ENCODE measurements around the gene SMR3A.

The SMR3A gene

GRCh38 chr4:70360460-70360859, at the start of gene SMR3A:
SMR3A (plus strand) TSS chr4:70360760; CDS start chr4:70362116, 1,356 bp downstream.
- no peak for DNase-seq

GRCh38 chr4:70313736-70314135, 46.8 kb upstream of the SMR3A start:
- DNase-seq: no peak

GRCh38 chr4:70315928-70316327, 44.6 kb upstream of the SMR3A start:
- no peak for DNase-seq

- no peak for DNase-seq
Observed at GRCh38 chr4:70326052-70326451, 34.5 kb upstream of the SMR3A start.

GRCh38 chr4:70334681-70335080, 25.9 kb upstream of the SMR3A start, which contains the start of gene CABS1:
CABS1 (plus strand) TSS chr4:70334981; CDS start chr4:70335040, 59 bp downstream.
- no peak for DNase-seq

- no peak for DNase-seq
Observed at GRCh38 chr4:70336043-70336442, 24.5 kb upstream of the SMR3A start.

- no peak for DNase-seq
Observed at GRCh38 chr4:70337886-70338420, 22.6 kb upstream of the SMR3A start.

GRCh38 chr4:70356185-70356584, 4.4 kb upstream of the SMR3A start:
- DNase-seq: no peak

GRCh38 chr4:70359115-70359661, 1.4 kb upstream of the SMR3A start:
- DNase-seq: no peak

GRCh38 chr4:70364002-70364401, 3.4 kb downstream of the SMR3A start:
- DNase-seq: no peak

- DNase-seq: no peak
Observed at GRCh38 chr4:70365479-70365878, 4.9 kb downstream of the SMR3A start.

- no peak for DNase-seq
Observed at GRCh38 chr4:70367813-70368212, 7.3 kb downstream of the SMR3A start.

GRCh38 chr4:70371987-70372386, 11.4 kb downstream of the SMR3A start:
- DNase-seq: no peak

GRCh38 chr4:70372760-70373159, 12.2 kb downstream of the SMR3A start:
- DNase-seq: no peak

GRCh38 chr4:70380578-70380977, 20.0 kb downstream of the SMR3A start:
- no peak for DNase-seq

- DNase-seq: no peak
Observed at GRCh38 chr4:70382691-70383181, 22.2 kb downstream of the SMR3A start, which contains the start of gene SMR3B. SMR3B (plus strand) TSS chr4:70383131; CDS start chr4:70384511, 1,380 bp downstream.

GRCh38 chr4:70392057-70392776, 31.7 kb downstream of the SMR3A start:
- DNase-seq: no peak

- DNase-seq: no peak
Observed at GRCh38 chr4:70397580-70397979, 37.0 kb downstream of the SMR3A start, which contains the start of gene OPRPN. OPRPN (plus strand) TSS chr4:70397940; CDS start chr4:70399286, 1,346 bp downstream.

GRCh38 chr4:70399319-70399718, 38.8 kb downstream of the SMR3A start:
- DNase-seq: no peak

- no peak for DNase-seq
Observed at GRCh38 chr4:70402762-70403161, 42.2 kb downstream of the SMR3A start.

- no peak for DNase-seq
Observed at GRCh38 chr4:70405765-70406164, 45.2 kb downstream of the SMR3A start.

Measured in activated CD4-positive, CD25-positive, alpha-beta regulatory T cell (primary cell).